Karpas-422 (cell line): ENCODE results near the gene CSRNP3. TPM values are rescaled to one million over a fixed set of nuclear protein-coding genes. Genes with fewer than 3 reads are reported as not detected.
A peak's percentile ranks its signal among the peaks of the same experiment; 100 is the strongest.

Experiments
- DNase-seq: peaks from one replicate; pipeline ENCODE4 v3.0.0-alpha.2; 2015
- H2AFZ ChIP-seq: fragments of 200-600 bp; sonication (generic); 2 replicates; pipeline ENCODE4 v1.6.1; 2014; ENCODE audit warnings: antibody characterized with exemption, low read length, mixed read lengths
- H3K27ac ChIP-seq: fragments of 200-600 bp; sonication (generic); 2 replicates; pipeline ENCODE4 v1.5.1; 2014; ENCODE audit warnings: mild to moderate bottlenecking, low read length, moderate library complexity
- H3K27me3 ChIP-seq: fragments of 200-600 bp; sonication (generic); 2 replicates; pipeline ENCODE4 v1.6.1; 2014; ENCODE audit warnings: low read length, mixed read lengths
- H3K36me3 ChIP-seq: fragments of 200-600 bp; sonication (generic); 2 replicates; pipeline ENCODE4 v1.6.1; 2014; ENCODE audit warnings: low read length, mixed read lengths; ENCODE audit not compliant: insufficient read depth
- H3K4me1 ChIP-seq: fragments of 200-600 bp; sonication (generic); 2 replicates; pipeline ENCODE4 v1.6.1; 2014; ENCODE audit warnings: mild to moderate bottlenecking, low read length, mixed read lengths
- H3K4me2 ChIP-seq: fragments of 200-600 bp; sonication (generic); 2 replicates; pipeline ENCODE4 v1.6.1; 2014; ENCODE audit warnings: low read length, low read depth, mild to moderate bottlenecking; ENCODE audit not compliant: poor library complexity, severe bottlenecking
- H3K4me3 ChIP-seq: fragments of 200-600 bp; sonication (generic); 2 replicates; pipeline ENCODE4 v1.5.1; 2014; ENCODE audit warnings: mild to moderate bottlenecking, antibody characterized with exemption, low read length, mixed read lengths
- H3K79me2 ChIP-seq: fragments of 200-600 bp; sonication (generic); 2 replicates; pipeline ENCODE4 v1.6.1; 2014; ENCODE audit warnings: mild to moderate bottlenecking, low read length, mixed read lengths
- H3K9ac ChIP-seq: fragments of 200-600 bp; sonication (generic); 2 replicates; pipeline ENCODE4 v1.6.0; 2014; ENCODE audit warnings: low read length
- H3K9me2 ChIP-seq: fragments of 200-600 bp; sonication (generic), shearing (Covaris generic); replicated peaks from 2 replicates; pipeline ENCODE4 v1.6.0; 2014; ENCODE audit warnings: mild to moderate bottlenecking, low read length, moderate library complexity; ENCODE audit not compliant: insufficient read depth
- H3K9me3 ChIP-seq: fragments of 300-700, 200-600 bp; sonication (generic); 2 replicates; pipeline ENCODE4 v1.6.1; 2014; ENCODE audit warnings: low read length, mixed read lengths
- H4K20me1 ChIP-seq: fragments of 200-600 bp; sonication (generic); 2 replicates; pipeline ENCODE4 v1.6.1; 2014; ENCODE audit warnings: mild to moderate bottlenecking, antibody characterized with exemption, low read length, low read depth; ENCODE audit not compliant: insufficient read depth
- total RNA-seq: library from RNA; depleted of rRNA; stranded (reverse); fragments of >200 nt; shearing (Covaris generic); gene quantifications from 2 replicates; pipeline ENCODE4 v1.2.3, GENCODE V29; 2014; ENCODE audit warnings: low replicate concordance

Gene CSRNP3
- total RNA-seq, 1 experiment from 2014 or later: 16.8 TPM

DNA sequence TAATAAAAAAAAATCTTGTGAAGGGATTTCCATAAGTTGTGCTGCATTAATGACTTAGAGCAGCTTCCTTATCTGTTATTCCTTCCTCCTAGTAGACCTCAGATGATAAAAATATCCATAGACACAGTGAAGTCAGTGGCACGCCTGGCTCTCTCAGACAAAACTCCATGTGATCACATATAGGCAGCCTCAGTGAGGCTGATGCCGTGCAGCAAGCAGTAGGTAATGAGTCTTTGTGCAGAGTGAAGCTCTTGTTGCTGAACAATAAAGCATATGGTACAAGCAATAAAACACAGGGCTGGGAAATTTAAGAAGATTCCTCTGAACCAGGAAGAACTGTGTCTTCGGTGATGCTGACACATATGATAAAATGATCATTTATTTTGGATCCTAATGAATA, 102.7 kb downstream of the CSRNP3 start:
- Histone ChIP-seq H3K4me1 (peaks cover 28% of the 10 kb centered on the region), H3K27ac (peak overlapping the region; percentile 92), H4K20me1 (no peaks in the 10 kb centered on the region), H3K79me2 (peaks cover 25% of the 10 kb centered on the region), H3K4me2 (peak overlapping the region; percentile 62), H3K9me3 (no peaks in the 10 kb centered on the region), H3K4me3 (peak overlapping the region; percentile 69), H3K27me3 (no peaks in the 10 kb centered on the region), H3K9ac (peak overlapping the region; percentile 70), H3K36me3 (0 out of 2 replicates have a peak, but pooled peaks cover 2% of the 10 kb centered on the region), H2AFZ (no peak overlapping the region), H3K9me2 (no peaks in the 10 kb centered on the region; the same call in 1 of the 2 replicates)
- peak; percentile 81 for DNase-seq

- Histone ChIP-seq H3K9ac (peak overlapping the region; percentile 70), H4K20me1 (no peaks in the 10 kb centered on the region), H3K27ac (peak overlapping the region; percentile 92), H3K79me2 (peaks cover 38% of the 10 kb centered on the region), H3K4me1 (peaks cover 32% of the 10 kb centered on the region), H3K4me3 (peak overlapping the region; percentile 69), H3K9me2 (no peaks in the 10 kb centered on the region; the same call in 1 of the 2 replicates), H3K27me3 (no peaks in the 10 kb centered on the region), H3K4me2 (peak overlapping the region; percentile 62), H3K9me3 (no peaks in the 10 kb centered on the region), H2AFZ (no peak overlapping the region), H3K36me3 (peaks cover 2% of the 10 kb centered on the region; the same call in 1 of the 2 replicates)
- peak; percentile 92 for DNase-seq
These were observed 104.3 kb downstream of the CSRNP3 start for GRCh38 chr2:165573534-165574461.

GRCh38 chr2:165575044-165575615, 105.6 kb downstream of the CSRNP3 start:
- H3K4me1 ChIP-seq: peaks cover 32% of the 10 kb centered on the region
- peak overlapping the region; percentile 69 for H3K4me3 ChIP-seq
- DNase-seq: peak; percentile 62
- H3K27me3 ChIP-seq: no peaks in the 10 kb centered on the region
- H3K9me3 ChIP-seq: no peaks in the 10 kb centered on the region
- no peaks in the 10 kb centered on the region; the same call in 1 of the 2 replicates for H3K9me2 ChIP-seq
- no peaks in the 10 kb centered on the region for H4K20me1 ChIP-seq
- peak overlapping the region; percentile 70 for H3K9ac ChIP-seq
- H2AFZ ChIP-seq: no peak overlapping the region
- peak overlapping the region; percentile 92 for H3K27ac ChIP-seq
- peak overlapping the region; percentile 62 for H3K4me2 ChIP-seq
- peaks cover 48% of the 10 kb centered on the region for H3K79me2 ChIP-seq
- peaks cover 2% of the 10 kb centered on the region; the same call in 1 of the 2 replicates for H3K36me3 ChIP-seq

DNA sequence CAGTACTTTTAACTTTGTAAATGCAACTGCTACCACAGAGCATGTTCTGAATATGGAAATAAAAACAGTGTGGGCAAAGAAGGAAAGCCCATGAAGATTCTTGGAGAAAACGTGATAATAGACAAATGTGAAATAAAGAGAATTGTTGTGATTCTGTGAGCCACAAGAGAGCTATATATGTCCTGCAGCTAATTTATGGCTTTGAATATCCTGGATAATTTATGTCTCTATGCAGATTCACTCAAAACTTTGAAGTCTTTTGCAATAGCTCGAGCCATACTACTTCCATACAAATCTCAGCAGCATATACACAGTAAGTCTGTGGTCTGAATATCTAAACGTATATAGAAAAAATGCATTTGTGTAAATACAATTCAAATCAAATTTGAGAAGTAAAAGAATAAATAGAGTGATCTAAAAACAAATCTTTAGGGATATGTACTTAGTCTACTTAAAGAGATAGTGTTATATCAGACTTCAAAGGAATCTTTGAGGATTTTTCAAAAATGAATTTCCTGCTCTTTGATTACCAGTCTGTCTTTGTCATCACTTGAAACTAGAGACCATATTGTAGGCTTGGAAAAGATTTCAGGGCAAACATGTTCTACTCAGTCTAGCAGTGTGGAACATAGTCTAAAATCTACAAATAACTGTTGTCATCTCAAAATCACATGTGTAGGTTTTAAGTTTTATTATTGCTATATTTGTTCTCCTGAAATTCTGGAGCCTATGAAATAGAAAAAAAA, 107.1 kb downstream of the CSRNP3 start:
- Histone ChIP-seq H3K27ac (peak overlapping the region; percentile 92), H2AFZ (no peak overlapping the region), H3K4me3 (peak overlapping the region; percentile 13), H3K9ac (peak overlapping the region; percentile 41; the same call in 1 of the 2 replicates), H3K9me3 (no peaks in the 10 kb centered on the region), H3K9me2 (no peaks in the 10 kb centered on the region), H3K79me2 (peaks cover 60% of the 10 kb centered on the region), H3K4me1 (peaks cover 29% of the 10 kb centered on the region), H3K27me3 (no peaks in the 10 kb centered on the region), H4K20me1 (no peaks in the 10 kb centered on the region), H3K36me3 (peaks cover 2% of the 10 kb centered on the region; the same call in 1 of the 2 replicates), H3K4me2 (peak overlapping the region; percentile 62)
- DNase-seq: peak; percentile 54

GRCh38 chr2:165582409-165582808, 112.9 kb downstream of the CSRNP3 start:
- peaks cover 67% of the 10 kb centered on the region for H3K79me2 ChIP-seq
- H3K9me2 ChIP-seq: no peaks in the 10 kb centered on the region
- H3K27ac ChIP-seq: no peak overlapping the region
- no peaks in the 10 kb centered on the region for H4K20me1 ChIP-seq
- H3K9ac ChIP-seq: no peak overlapping the region
- no peak overlapping the region for H3K4me3 ChIP-seq
- H2AFZ ChIP-seq: no peak overlapping the region
- peaks cover 41% of the 10 kb centered on the region for H3K4me1 ChIP-seq
- H3K4me2 ChIP-seq: no peak overlapping the region
- H3K27me3 ChIP-seq: no peaks in the 10 kb centered on the region
- H3K9me3 ChIP-seq: no peaks in the 10 kb centered on the region
- no peak for DNase-seq
- H3K36me3 ChIP-seq: no peaks in the 10 kb centered on the region; the same call in 1 of the 2 replicates

GRCh38 chr2:165582863-165583506, 113.5 kb downstream of the CSRNP3 start:
- Histone ChIP-seq H3K9me3 (no peaks in the 10 kb centered on the region), H3K4me1 (peaks cover 47% of the 10 kb centered on the region), H3K4me3 (no peak overlapping the region), H3K27me3 (no peaks in the 10 kb centered on the region), H3K9me2 (no peaks in the 10 kb centered on the region), H3K4me2 (peak overlapping the region; percentile 8), H3K27ac (peak overlapping the region; percentile 53), H3K79me2 (peaks cover 63% of the 10 kb centered on the region), H4K20me1 (no peaks in the 10 kb centered on the region), H2AFZ (no peak overlapping the region), H3K9ac (no peak overlapping the region), H3K36me3 (no peaks in the 10 kb centered on the region; the same call in none of the 2 replicates)
- DNase-seq: no peak

DNA sequence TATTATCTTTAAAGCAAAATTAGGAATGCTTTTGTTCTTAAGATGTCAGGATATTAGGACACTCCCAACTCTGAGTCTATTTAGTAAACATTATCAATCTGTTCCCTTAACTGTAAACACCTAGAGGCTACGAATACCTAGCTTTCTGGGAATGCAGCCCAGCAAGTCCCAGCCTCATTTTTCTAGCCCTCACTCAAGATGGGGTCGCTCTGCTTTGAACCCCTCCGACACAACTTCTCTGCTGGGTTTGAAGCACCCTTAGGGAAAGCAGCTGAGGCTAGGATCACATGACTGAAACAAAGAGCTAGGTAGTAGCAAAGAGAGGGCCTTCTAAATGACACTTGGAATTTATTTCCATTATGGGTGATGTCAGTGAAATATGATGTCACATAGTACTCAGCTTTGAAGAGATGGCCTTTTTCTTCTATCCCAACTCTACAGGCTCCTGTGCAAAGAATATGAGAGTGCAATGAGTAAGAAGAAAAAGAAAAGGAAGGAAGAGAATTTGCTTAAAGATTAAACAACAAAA, 114.7 kb downstream of the CSRNP3 start:
- Histone ChIP-seq H2AFZ (no peak overlapping the region), H3K4me3 (no peak overlapping the region), H3K27me3 (no peaks in the 10 kb centered on the region), H4K20me1 (no peaks in the 10 kb centered on the region), H3K4me2 (no peak overlapping the region), H3K4me1 (peaks cover 49% of the 10 kb centered on the region), H3K36me3 (no peaks in the 10 kb centered on the region; the same call in 1 of the 2 replicates), H3K9me2 (no peaks in the 10 kb centered on the region), H3K79me2 (peaks cover 63% of the 10 kb centered on the region), H3K9ac (no peak overlapping the region), H3K9me3 (no peaks in the 10 kb centered on the region), H3K27ac (peak overlapping the region; percentile 91; the same call in 1 of the 2 replicates)
- DNase-seq: no peak
